NB4 (cell line): ENCODE measurements around the gene MLC1.

Source experiments
- DNase-seq: peaks from one replicate; pipeline ENCODE4 v3.0.0; 2010; ENCODE audit warnings: low read depth
- H3K4me3 ChIP-seq: one replicate; pipeline ENCODE4 v1.5.1; 2011; ENCODE audit warnings: mild to moderate bottlenecking, low read depth, low read length, moderate library complexity
- MYC ChIP-seq: IDR thresholded peaks from 2 replicates; pipeline ENCODE4 v1.6.1; 2011; ENCODE audit warnings: low read depth, low read length
- POLR2A ChIP-seq: IDR thresholded peaks from 2 replicates; pipeline ENCODE4 v1.6.1; 2011; ENCODE audit warnings: mild to moderate bottlenecking; ENCODE audit not compliant: insufficient read length; ENCODE audit errors: extremely low read depth
- TF ChIP-seq, protein P1 (sequence below): IDR thresholded peaks from one replicate; pipeline ENCODE4 v1.5.1; 2012; ENCODE audit warnings: low read depth, low read length
- TF ChIP-seq, protein P2 (sequence below): IDR thresholded peaks from 2 replicates; pipeline ENCODE4 v1.6.1; 2011; ENCODE audit warnings: low read depth, low read length

Gene MLC1

DNA sequence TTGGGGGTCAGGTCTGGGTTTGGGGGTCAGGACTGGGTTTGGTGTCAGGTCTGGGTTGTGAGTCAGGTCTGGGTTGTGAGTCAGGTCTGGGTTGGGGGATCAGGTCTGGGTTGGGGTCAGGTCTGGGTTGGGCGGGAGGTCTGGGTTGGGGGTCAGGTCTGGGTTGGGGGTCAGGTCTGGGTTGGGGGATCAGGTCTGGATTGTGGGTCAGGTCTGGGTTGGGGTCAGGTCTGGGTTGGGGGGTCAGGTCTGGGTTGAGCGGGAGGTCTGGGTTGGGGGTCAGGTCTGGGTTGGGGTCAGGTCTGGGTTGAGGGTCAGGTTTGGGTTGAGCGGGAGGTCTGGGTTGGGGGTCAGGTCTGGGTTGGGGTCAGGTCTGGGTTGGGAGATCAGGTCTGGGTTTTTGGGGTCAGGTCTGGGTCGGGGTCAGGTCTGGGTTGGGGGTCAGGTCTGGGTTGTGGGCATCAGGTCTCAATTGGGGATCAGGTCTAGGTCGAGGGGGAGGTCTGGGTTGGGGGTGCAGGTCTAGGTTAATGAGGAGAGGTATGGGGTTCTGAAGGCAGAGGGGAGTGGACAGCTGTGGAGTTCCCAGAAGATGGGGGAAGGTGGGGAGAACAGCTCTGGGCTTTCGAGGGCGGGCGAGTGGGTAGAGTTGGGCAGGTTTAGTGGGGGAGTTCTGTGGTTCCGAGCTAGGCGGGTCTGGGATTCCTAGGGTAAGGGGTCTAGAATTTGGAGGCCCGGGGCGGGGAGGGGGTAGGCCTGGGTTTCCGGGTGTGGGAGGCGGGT is 27.8 kb downstream of the MLC1 start:
- no peak overlapping the region for H3K4me3 ChIP-seq
- DNase-seq: no peak
- TF ChIP-seq, protein P1, sequence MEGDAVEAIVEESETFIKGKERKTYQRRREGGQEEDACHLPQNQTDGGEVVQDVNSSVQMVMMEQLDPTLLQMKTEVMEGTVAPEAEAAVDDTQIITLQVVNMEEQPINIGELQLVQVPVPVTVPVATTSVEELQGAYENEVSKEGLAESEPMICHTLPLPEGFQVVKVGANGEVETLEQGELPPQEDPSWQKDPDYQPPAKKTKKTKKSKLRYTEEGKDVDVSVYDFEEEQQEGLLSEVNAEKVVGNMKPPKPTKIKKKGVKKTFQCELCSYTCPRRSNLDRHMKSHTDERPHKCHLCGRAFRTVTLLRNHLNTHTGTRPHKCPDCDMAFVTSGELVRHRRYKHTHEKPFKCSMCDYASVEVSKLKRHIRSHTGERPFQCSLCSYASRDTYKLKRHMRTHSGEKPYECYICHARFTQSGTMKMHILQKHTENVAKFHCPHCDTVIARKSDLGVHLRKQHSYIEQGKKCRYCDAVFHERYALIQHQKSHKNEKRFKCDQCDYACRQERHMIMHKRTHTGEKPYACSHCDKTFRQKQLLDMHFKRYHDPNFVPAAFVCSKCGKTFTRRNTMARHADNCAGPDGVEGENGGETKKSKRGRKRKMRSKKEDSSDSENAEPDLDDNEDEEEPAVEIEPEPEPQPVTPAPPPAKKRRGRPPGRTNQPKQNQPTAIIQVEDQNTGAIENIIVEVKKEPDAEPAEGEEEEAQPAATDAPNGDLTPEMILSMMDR: no peak
- TF ChIP-seq, protein P2, sequence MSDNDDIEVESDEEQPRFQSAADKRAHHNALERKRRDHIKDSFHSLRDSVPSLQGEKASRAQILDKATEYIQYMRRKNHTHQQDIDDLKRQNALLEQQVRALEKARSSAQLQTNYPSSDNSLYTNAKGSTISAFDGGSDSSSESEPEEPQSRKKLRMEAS: no peak
- no peak for TF ChIP-seq POLR2A
- no peak for TF ChIP-seq MYC

DNA sequence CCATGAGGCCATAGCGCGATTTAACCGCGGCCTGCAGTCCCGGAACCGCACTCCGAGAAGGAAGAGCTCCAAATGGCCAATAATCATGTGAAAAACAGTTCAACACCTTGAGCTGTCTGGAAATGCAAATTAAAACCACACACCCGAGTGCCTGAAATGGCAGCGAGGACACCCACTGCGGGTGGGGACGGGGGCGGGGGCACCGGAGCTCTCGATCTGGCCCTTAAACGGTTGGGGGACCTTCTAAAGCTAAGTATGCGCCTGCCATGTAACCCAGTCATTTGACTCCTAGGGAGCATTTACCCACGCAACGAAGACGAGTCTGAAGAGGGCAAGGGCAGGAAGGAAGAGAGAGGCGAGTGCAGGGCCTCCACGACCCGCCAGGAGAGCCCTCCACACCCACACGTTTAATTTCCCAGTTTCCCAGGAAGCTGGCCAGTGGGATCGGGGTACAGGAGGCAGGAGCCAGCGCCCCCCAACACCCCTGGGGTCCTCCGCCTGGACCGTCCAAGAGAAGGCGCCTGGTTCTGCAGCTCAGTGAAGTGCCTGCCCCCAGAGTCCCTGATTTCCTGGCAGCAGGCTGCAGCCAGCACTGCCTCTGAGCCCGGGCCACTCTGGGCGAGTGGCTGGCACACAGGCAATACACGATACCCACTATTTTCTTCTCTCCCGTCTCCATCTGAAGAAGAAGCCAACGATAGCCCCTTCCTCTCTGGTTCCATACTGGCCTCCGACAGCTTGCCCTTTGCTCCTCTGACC is 28.8 kb downstream of the MLC1 start:
- no peak for DNase-seq
- TF ChIP-seq, protein P1: no peak
- TF ChIP-seq, protein P2: no peak
- no peak overlapping the region for H3K4me3 ChIP-seq

DNA sequence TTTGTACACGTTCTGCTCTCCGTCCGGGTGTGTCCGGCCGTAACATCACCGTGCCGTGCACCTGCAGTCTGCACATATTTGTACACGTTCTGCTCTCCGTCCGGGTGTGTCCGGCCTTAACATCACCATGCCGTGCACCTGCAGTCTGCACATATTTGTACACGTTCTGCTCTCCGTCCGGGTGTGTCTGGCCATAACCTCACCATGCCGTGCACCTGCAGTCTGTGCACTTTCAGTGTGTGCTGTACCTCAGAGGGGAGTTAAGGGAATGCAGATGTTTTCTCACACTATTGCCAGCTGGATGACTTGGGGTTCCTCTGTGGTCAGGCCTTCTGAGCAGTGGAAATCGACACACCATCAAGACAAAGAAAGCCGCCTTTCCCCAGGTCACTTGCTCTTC is 31.4 kb downstream of the MLC1 start:
- DNase-seq: no peak
- TF ChIP-seq, protein P1: no peak
- TF ChIP-seq POLR2A: no peak
- no peak for TF ChIP-seq MYC
- TF ChIP-seq, protein P2: no peak
- H3K4me3 ChIP-seq: no peak overlapping the region

DNA sequence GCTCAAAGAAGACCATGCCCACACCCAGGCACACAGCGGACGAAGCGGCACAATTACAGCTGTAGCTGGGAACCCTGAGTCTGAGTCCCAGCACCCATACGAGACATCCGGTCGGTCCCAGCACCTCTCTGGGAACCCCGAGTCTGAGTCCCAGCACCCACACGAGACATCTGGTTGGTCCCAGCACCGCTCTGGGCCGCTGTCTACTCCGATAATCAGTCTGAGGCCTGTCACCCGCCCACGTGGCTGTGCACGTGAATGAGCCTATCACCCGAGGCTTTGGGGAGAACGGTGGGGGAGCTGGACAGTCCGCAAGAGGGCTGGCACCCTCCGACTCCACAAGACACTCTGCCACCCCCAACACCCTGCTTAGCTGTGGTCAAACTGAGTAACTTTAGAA is 33.3 kb downstream of the MLC1 start:
- no peak overlapping the region for H3K4me3 ChIP-seq
- no peak for DNase-seq
- TF ChIP-seq, protein P1: no peak
- TF ChIP-seq POLR2A (no peak), MYC (no peak)
- TF ChIP-seq, protein P2: no peak

DNA sequence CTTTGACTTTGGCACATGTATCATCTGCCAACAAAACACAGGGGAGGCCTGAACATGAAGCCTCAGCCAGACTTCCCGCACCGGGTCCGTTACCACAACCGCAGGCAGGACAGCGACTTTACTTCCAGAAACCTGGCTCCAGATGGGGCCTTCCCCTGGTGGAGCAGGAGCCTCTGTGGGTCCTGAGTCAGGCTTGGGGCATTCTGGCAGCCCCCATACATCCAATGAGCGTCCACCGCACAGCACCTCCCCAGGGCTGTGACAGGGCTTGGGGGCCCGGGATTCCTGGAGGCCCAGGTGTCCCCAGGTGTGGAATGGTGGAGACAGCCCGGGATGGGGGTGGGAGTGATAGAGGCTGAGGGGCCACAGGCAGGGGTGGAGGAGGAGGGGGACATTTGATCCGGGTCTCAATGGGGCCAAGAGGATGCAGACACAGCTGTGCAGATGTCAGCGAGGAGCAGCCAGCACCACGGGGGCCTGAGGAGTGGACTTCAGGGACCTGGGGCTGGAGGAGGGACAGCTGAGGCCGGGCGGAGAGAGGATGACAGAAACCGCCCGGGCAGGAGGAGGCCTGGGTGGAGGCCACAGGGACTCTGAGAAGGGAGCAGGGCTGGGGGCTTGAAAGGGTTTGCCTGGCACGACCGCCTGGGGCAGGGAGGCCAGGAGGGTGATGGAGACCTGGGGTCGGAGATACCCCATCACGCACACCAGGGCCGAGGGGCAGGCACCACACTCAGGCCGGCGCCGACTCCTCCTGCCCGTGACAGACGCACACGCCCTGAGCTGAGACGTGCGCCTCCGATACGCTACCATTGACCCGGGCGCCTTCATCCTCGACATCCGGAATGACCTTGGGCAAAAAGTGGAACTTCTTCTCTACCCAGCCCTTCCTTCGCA is 35.7 kb downstream of the MLC1 start:
- no peak for DNase-seq
- H3K4me3 ChIP-seq: no peak overlapping the region
- TF ChIP-seq, protein P1: no peak
- no peak for TF ChIP-seq POLR2A
- no peak for TF ChIP-seq MYC
- TF ChIP-seq, protein P2: no peak
